Fibroblast of skin of right biceps (primary cell): ENCODE data around the gene KRTAP4-5.
"Not testable (repeated sequence)": the region's sequence is repeated elsewhere in the genome, so short reads cannot be mapped to it uniquely, and the experiment has no call there.

Experiments
- DNase-seq: peaks from one replicate; pipeline ENCODE4 v3.0.0-alpha.2; 2013

The KRTAP4-5 gene

GRCh38 chr17:41145261-41145660 lies 4.4 kb downstream of the KRTAP4-5 start:
- no peak for DNase-seq

GRCh38 chr17:41144846-41145245 lies 4.8 kb downstream of the KRTAP4-5 start:
- DNase-seq = no peak

GRCh38 chr17:41141361-41141760 lies 8.3 kb downstream of the KRTAP4-5 start:
- no peak for DNase-seq

GRCh38 chr17:41140360-41141131 lies 9.1 kb downstream of the KRTAP4-5 start, which contains the start of gene KRTAP4-6:
Gene KRTAP4-6 (minus strand): TSS chr17:41140544. CDS start chr17:41140487, 57 bp downstream.
- peak; percentile 97 for DNase-seq

GRCh38 chr17:41139865-41140264 lies 9.8 kb downstream of the KRTAP4-5 start:
- DNase-seq = not testable (repeated sequence)

- peak; percentile 39 for DNase-seq
Observed at GRCh38 chr17:41133880-41134735, 15.5 kb downstream of the KRTAP4-5 start.

- DNase-seq = peak; percentile 67
Observed at GRCh38 chr17:41131979-41132378, 17.6 kb downstream of the KRTAP4-5 start.

GRCh38 chr17:41127371-41127770 lies 22.3 kb downstream of the KRTAP4-5 start:
- DNase-seq = no peak

GRCh38 chr17:41126412-41126811 lies 23.2 kb downstream of the KRTAP4-5 start:
- DNase-seq = no peak

- DNase-seq = no peak
Observed at GRCh38 chr17:41125064-41125463, 24.6 kb downstream of the KRTAP4-5 start.

- not testable (repeated sequence) for DNase-seq
Observed at GRCh38 chr17:41123991-41124371, 25.6 kb downstream of the KRTAP4-5 start, which contains the start of gene KRTAP4-12. Gene KRTAP4-12 (minus strand): TSS chr17:41124182. CDS start chr17:41124122, 60 bp downstream.

- not testable (repeated sequence) for DNase-seq
Observed at GRCh38 chr17:41123292-41123990, 26.2 kb downstream of the KRTAP4-5 start.

- no peak for DNase-seq
Observed at GRCh38 chr17:41121742-41122141, 27.9 kb downstream of the KRTAP4-5 start.

GRCh38 chr17:41119696-41120690 lies 29.6 kb downstream of the KRTAP4-5 start:
- peak; percentile 63 for DNase-seq

- DNase-seq = peak; percentile 49
Observed at GRCh38 chr17:41118721-41119120, 30.9 kb downstream of the KRTAP4-5 start.

GRCh38 chr17:41117846-41118386 lies 31.7 kb downstream of the KRTAP4-5 start, which contains the start of gene KRTAP4-11:
Gene KRTAP4-11 (minus strand): TSS chr17:41118373. CDS start chr17:41118315, 58 bp downstream.
- DNase-seq = not testable (repeated sequence)

- peak; percentile 49 for DNase-seq
Observed at GRCh38 chr17:41116297-41116696, 33.3 kb downstream of the KRTAP4-5 start.

GRCh38 chr17:41111151-41111885 lies 38.3 kb downstream of the KRTAP4-5 start:
- DNase-seq = no peak

GRCh38 chr17:41108728-41109386 lies 40.8 kb downstream of the KRTAP4-5 start:
- DNase-seq = not testable (repeated sequence)

- no peak for DNase-seq
Observed at GRCh38 chr17:41107941-41108450, 41.6 kb downstream of the KRTAP4-5 start.
